Ishikawa (cell line): ENCODE measurements around the gene EPHB1.

ENCODE experiments used
- CEBPB ChIP-seq: IDR thresholded peaks from 2 replicates; pipeline ENCODE4 v1.6.1; 2012
- CREB1 ChIP-seq: IDR thresholded peaks from 2 replicates; pipeline ENCODE4 v1.6.1; 2012; ENCODE audit warnings: low read depth
- EP300 ChIP-seq: IDR thresholded peaks from 2 replicates; pipeline ENCODE4 v1.6.1; 2012; ENCODE audit warnings: borderline replicate concordance
- FOXM1 ChIP-seq: IDR thresholded peaks from 2 replicates; pipeline ENCODE4 v1.6.1; 2012; ENCODE audit warnings: low read depth, borderline replicate concordance
- MAX ChIP-seq: IDR thresholded peaks from 2 replicates; pipeline ENCODE4 v1.6.1; 2012
- NFIC ChIP-seq: IDR thresholded peaks from 2 replicates; pipeline ENCODE4 v1.6.1; 2012
- RAD21 ChIP-seq: IDR thresholded peaks from 2 replicates; pipeline ENCODE4 v1.6.1; 2012; ENCODE audit warnings: low read depth
- REST ChIP-seq: IDR thresholded peaks from 2 replicates; pipeline ENCODE4 v1.6.1; 2012; ENCODE audit warnings: low read depth, mild to moderate bottlenecking
- TAF1 ChIP-seq: IDR thresholded peaks from 2 replicates; pipeline ENCODE4 v1.6.1; 2012; ENCODE audit warnings: low read depth, mild to moderate bottlenecking
- TCF12 ChIP-seq: IDR thresholded peaks from 2 replicates; pipeline ENCODE4 v1.6.1; 2012; ENCODE audit warnings: low read depth
- TEAD4 ChIP-seq: IDR thresholded peaks from 2 replicates; pipeline ENCODE4 v1.6.1; 2012
- YY1 ChIP-seq: IDR thresholded peaks from 2 replicates; pipeline ENCODE4 v1.6.1; 2012; ENCODE audit warnings: low read depth
- ZBTB7A ChIP-seq: IDR thresholded peaks from 2 replicates; pipeline ENCODE4 v1.6.1; 2012; ENCODE audit warnings: low read depth

GRCh38 chr3:134894533-134894932 is 99.5 kb downstream of the EPHB1 start:
- TF ChIP-seq YY1 (no peak), NFIC (no peak), REST (no peak), EP300 (no peak), CREB1 (no peak), TCF12 (no peak), CEBPB (no peak), TAF1 (no peak), ZBTB7A (no peak), TEAD4 (no peak), MAX (no peak), FOXM1 (no peak), RAD21 (no peak)
